A549 (cell line): ENCODE measurements around the gene PLAC1. TPM values are rescaled to one million over a fixed set of nuclear protein-coding genes. Genes with fewer than 3 reads are reported as not detected.
A peak's percentile ranks its signal among the peaks of the same experiment; 100 is the strongest.

Experiments used
- ATAC-seq, 2 experiments: fragments of 200-7000 bp in 1 of 2; fragments of >200 bp in 1 of 2; cut with Nextera tagmentation in 1 of 2; cut with Tn5 transposase in 1 of 2; 3 replicates each; pipeline versions ENCODE4 v1.8.0 to v1.9.1; 2018 to 2020; ENCODE audit warnings: mild to moderate bottlenecking in 1 of 2, moderate library complexity in 1 of 2
- CTCF ChIA-PET: fragments of 300-600 bp; sonication (Branson Sonifier 250); formaldehyde crosslinking; extraction: SDS; loops from one replicate; lab custom pipeline; 2021; ENCODE audit warnings: antibody characterized with exemption, inconsistent platforms; lab: Yijun Ruan, JAX
- POLR2A ChIA-PET: fragments of 350-600 bp; formaldehyde crosslinking; extraction: SDS; loops from one replicate; lab custom pipeline; 2021; ENCODE audit warnings: antibody characterized with exemption, inconsistent platforms; lab: Yijun Ruan, JAX
- DNase-seq, 2 experiments: peaks; one replicate each; pipeline versions ENCODE4 v3.0.0 to v3.0.0-alpha.2; 2011 to 2016; ENCODE audit warnings: low read depth in 1 of 2, low spot score in 1 of 2
- FAIRE-seq: peaks from 2 replicates; lab custom pipeline; 2011; peaks lifted over from hg19 to GRCh38; lab: Jason Lieb, UNC
- H3K27ac ChIP-seq, 2 experiments: fragments of >200 bp; sonication (Bioruptor Twin); formaldehyde crosslinking; 3 replicates each; pipeline ENCODE4 v1.5.1; 2016 to 2017
- H3K4me1 ChIP-seq: fragments of >200 bp; sonication (Bioruptor Twin); formaldehyde crosslinking; 3 replicates; pipeline ENCODE4 v1.6.1; 2016
- H3K4me2 ChIP-seq: fragments of >200 bp; sonication (Bioruptor Twin); formaldehyde crosslinking; 3 replicates; pipeline ENCODE4 v1.6.1; 2016
- H3K4me3 ChIP-seq: fragments of >200 bp; sonication (Bioruptor Twin); formaldehyde crosslinking; 3 replicates; pipeline ENCODE4 v1.5.1; 2016
- H3K9me3 ChIP-seq: fragments of >200 bp; sonication (Bioruptor Twin); formaldehyde crosslinking; 3 replicates; pipeline ENCODE4 v1.6.1; 2016
- CEBPB ChIP-seq, 2 experiments: fragments of >200 bp in 1 of 2; sonication (Bioruptor Twin) in 1 of 2; formaldehyde crosslinking in 1 of 2; IDR thresholded peaks; 2 replicates each; pipeline ENCODE4 v1.6.1; 2012 to 2016
- CHD2 ChIP-seq: fragments of 150-350 bp; IDR thresholded peaks from 2 replicates; pipeline ENCODE4 v1.6.1; 2014; ENCODE audit warnings: low read length; ENCODE audit not compliant: partially characterized antibody
- CHD4 ChIP-seq: fragments of 200-600 bp; sonication (generic); IDR thresholded peaks from 2 replicates; pipeline ENCODE4 v1.6.1; 2016; ENCODE audit warnings: antibody characterized with exemption, mild to moderate bottlenecking, borderline replicate concordance
- EHMT2 ChIP-seq: fragments of 200-600 bp; sonication (generic); IDR thresholded peaks from 2 replicates; pipeline ENCODE4 v1.6.1; 2016; ENCODE audit warnings: antibody characterized with exemption, low read depth, mild to moderate bottlenecking, moderate library complexity
- ESRRA ChIP-seq: fragments of 150-350 bp; IDR thresholded peaks from 2 replicates; pipeline ENCODE4 v1.6.1; 2014; ENCODE audit warnings: mild to moderate bottlenecking, low read length, borderline replicate concordance
- GATA3 ChIP-seq: IDR thresholded peaks from 2 replicates; pipeline ENCODE4 v1.6.1; 2012; ENCODE audit warnings: borderline replicate concordance
- HDAC2 ChIP-seq: fragments of 200-600 bp; sonication (generic); IDR thresholded peaks from 2 replicates; pipeline ENCODE4 v1.6.1; 2016
- HOXA7 ChIP-seq: fragments of 250-450 bp; sonication (Bioruptor Pico); IDR thresholded peaks from 2 replicates; pipeline ENCODE4 v1.5.0; 2020; ENCODE audit warnings: mild to moderate bottlenecking, moderate library complexity
- MAFK ChIP-seq: fragments of 450-650 bp; IDR thresholded peaks from 2 replicates; pipeline ENCODE4 v1.6.1; 2014; ENCODE audit not compliant: partially characterized antibody
- MYC ChIP-seq: IDR thresholded peaks from 2 replicates; pipeline ENCODE4 v1.6.1; 2012; ENCODE audit warnings: mild to moderate bottlenecking, inconsistent platforms, low read length, improper control_type of control experiment, borderline replicate concordance
- RAD21 ChIP-seq, 2 experiments: fragments of >200 bp in 1 of 2; sonication (Bioruptor Twin) in 1 of 2; formaldehyde crosslinking in 1 of 2; IDR thresholded peaks in 1 of 2; conservative IDR thresholded peaks in 1 of 2; 2 replicates in 1 of 2; 3 replicates in 1 of 2; pipeline ENCODE4 v1.6.1; 2012 to 2018; ENCODE audit warnings: inconsistent platforms in 1 of 2
- RFX5 ChIP-seq: fragments of 450-650 bp; IDR thresholded peaks from 2 replicates; pipeline ENCODE4 v1.7.1; 2014; ENCODE audit warnings: antibody characterized with exemption, mild to moderate bottlenecking, moderate library complexity
- RNF2 ChIP-seq: fragments of 200-600 bp; sonication (generic); IDR thresholded peaks from 2 replicates; pipeline ENCODE4 v1.6.1; 2016; ENCODE audit warnings: low read depth, mild to moderate bottlenecking, antibody characterized with exemption, moderate library complexity, borderline replicate concordance
- SREBF2 ChIP-seq: fragments of 450-650 bp; IDR thresholded peaks from 2 replicates; pipeline ENCODE4 v1.6.1; 2014; ENCODE audit warnings: mild to moderate bottlenecking, moderate library complexity
- ZSCAN20 ChIP-seq: fragments of 250-450 bp; sonication (Bioruptor Pico); IDR thresholded peaks from 2 replicates; pipeline ENCODE4 v1.8.0; 2022; ENCODE audit warnings: mild to moderate bottlenecking, moderate library complexity
- WGBS: methylation state at CpG from one replicate; pipeline ENCODE4 v1.1.6; 2017; ENCODE audit errors: missing lambda C conversion rate; 5-methylcytosine and 5-hydroxymethylcytosine counted together
- polyA plus RNA-seq, 4 experiments: library from polyadenylated mRNA; depleted of rRNA in 3 of 4; stranded (reverse); fragments of >200 nt; fragmentation: RNase III in 1 of 4; extraction: RNeasy Plus Mini Kit Qiagen cat#74134 plus additional on column Dnase treatment in 1 of 4; gene quantifications; 2 replicates in 3 of 4; 3 replicates in 1 of 4; pipeline ENCODE4 v1.2.3, GENCODE V29; 2011 to 2017
- TF ChIP-seq, protein P1 (sequence below): IDR thresholded peaks from 2 replicates; pipeline ENCODE4 v1.6.1; 2012; ENCODE audit warnings: low read depth, borderline replicate concordance
- TF ChIP-seq, protein P2 (sequence below): fragments of 450-650 bp; IDR thresholded peaks from 2 replicates; pipeline ENCODE4 v1.6.1; 2014; ENCODE audit warnings: antibody characterized with exemption
- TF ChIP-seq, protein P3 (sequence below): fragments of >200 bp; sonication (Bioruptor Twin); formaldehyde crosslinking; IDR thresholded peaks from 3 replicates; pipeline ENCODE4 v1.5.1; 2016

PLAC1 gene
- polyA plus RNA-seq, 2 of the 4 experiments (the other 2 are of a cell fraction) = 0.79 to 2.6 TPM

- DNase-seq = no peak
- Histone ChIP-seq H3K27ac (no peak overlapping the region), H3K4me1 (no peaks in the 10 kb centered on the region)
- 87% methylated on average over 4 of the region's 4 CpGs for WGBS
- no peak for TF ChIP-seq GATA3
- TF ChIP-seq SREBF2 = no peak
- TF ChIP-seq CHD2 = no peak
- TF ChIP-seq, protein P1, sequence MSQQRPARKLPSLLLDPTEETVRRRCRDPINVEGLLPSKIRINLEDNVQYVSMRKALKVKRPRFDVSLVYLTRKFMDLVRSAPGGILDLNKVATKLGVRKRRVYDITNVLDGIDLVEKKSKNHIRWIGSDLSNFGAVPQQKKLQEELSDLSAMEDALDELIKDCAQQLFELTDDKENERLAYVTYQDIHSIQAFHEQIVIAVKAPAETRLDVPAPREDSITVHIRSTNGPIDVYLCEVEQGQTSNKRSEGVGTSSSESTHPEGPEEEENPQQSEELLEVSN = no peak
- TF ChIP-seq CHD4 = no peak
- no peak for TF ChIP-seq RAD21 (conservative IDR thresholded peaks at IDR 0.05 in 1 of 2, IDR thresholded peaks at IDR 0.05 in 1 of 2)
- no peak for TF ChIP-seq ZSCAN20 (CRISPR knock-in tag)
- no peak for TF ChIP-seq HOXA7 (CRISPR knock-in tag)
- TF ChIP-seq, protein P2, sequence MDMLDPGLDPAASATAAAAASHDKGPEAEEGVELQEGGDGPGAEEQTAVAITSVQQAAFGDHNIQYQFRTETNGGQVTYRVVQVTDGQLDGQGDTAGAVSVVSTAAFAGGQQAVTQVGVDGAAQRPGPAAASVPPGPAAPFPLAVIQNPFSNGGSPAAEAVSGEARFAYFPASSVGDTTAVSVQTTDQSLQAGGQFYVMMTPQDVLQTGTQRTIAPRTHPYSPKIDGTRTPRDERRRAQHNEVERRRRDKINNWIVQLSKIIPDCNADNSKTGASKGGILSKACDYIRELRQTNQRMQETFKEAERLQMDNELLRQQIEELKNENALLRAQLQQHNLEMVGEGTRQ = no peak
- TF ChIP-seq, all 56 proteins: peak for 0
- Histone ChIP-seq H3K9me3 (no peaks in the 10 kb centered on the region), H3K4me3 (no peak overlapping the region), H3K4me2 (no peak overlapping the region)
- POLR2A ChIA-PET = no interaction called here
- ATAC-seq = no peak
- FAIRE-seq = no peak
- CTCF ChIA-PET = interaction anchor here (1.0 to 2.1 kb wide), 3 partner anchors 9 to 125 kb away, joined by 3 to 5 read pairs (median 3); no protein-coding TSS in a partner anchor
Measured at GRCh38 chrX:134646691-134647090, 11.6 kb downstream of the PLAC1 start.

DNA sequence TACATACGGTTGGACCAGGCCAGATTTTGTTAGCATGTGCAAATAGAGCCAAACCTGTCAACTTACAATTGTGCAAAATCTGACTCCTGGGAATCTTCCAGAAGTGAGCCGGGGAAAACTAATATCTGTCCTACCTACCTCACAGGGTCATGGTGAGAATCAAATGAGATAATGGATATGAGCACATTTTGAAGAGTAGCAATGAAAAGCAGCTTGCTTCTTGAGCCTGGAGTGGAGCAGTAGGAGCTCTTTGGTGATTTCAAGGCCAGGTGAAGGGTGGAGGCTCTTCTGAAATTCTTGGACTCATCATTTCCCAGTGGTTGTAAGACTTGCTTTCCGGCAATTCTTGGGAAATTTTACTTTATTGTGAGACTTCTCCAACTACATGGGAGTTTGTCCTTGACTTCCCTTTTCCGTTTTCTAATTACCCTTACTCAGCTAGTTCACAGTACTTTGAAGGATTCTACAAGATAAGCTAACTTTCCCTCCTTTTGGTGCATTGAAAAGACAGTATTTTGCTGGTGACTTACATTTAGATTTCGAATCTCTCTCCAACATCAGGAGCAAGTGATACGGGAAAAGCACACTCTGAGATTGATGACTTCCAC, 12.2 kb downstream of the PLAC1 start:
- peak; percentile 94 for FAIRE-seq
- CTCF ChIA-PET = interaction anchor here (2.1 kb wide), 1 partner anchor 24 kb away, joined by 5 read pairs; no protein-coding TSS in a partner anchor
- no peak overlapping the region for H3K27ac ChIP-seq
- no peak for TF ChIP-seq CEBPB (IDR thresholded peaks at IDR 0.05)
- no peak for TF ChIP-seq HDAC2
- TF ChIP-seq GATA3 = no peak
- no peak for TF ChIP-seq MAFK
- TF ChIP-seq, protein P3, sequence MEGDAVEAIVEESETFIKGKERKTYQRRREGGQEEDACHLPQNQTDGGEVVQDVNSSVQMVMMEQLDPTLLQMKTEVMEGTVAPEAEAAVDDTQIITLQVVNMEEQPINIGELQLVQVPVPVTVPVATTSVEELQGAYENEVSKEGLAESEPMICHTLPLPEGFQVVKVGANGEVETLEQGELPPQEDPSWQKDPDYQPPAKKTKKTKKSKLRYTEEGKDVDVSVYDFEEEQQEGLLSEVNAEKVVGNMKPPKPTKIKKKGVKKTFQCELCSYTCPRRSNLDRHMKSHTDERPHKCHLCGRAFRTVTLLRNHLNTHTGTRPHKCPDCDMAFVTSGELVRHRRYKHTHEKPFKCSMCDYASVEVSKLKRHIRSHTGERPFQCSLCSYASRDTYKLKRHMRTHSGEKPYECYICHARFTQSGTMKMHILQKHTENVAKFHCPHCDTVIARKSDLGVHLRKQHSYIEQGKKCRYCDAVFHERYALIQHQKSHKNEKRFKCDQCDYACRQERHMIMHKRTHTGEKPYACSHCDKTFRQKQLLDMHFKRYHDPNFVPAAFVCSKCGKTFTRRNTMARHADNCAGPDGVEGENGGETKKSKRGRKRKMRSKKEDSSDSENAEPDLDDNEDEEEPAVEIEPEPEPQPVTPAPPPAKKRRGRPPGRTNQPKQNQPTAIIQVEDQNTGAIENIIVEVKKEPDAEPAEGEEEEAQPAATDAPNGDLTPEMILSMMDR = no peak
- TF ChIP-seq EHMT2 = no peak
- TF ChIP-seq MYC = no peak
- TF ChIP-seq, all 56 proteins: peak for 0
- no peak for DNase-seq
- no peak overlapping the region for H3K4me3 ChIP-seq
- ATAC-seq = no peak
- WGBS = 81% methylated on average over 6 of the region's 6 CpGs
- H3K4me2 ChIP-seq = no peak overlapping the region
- no peaks in the 10 kb centered on the region for H3K4me1 ChIP-seq
- H3K9me3 ChIP-seq = no peaks in the 10 kb centered on the region
- POLR2A ChIA-PET = no interaction called here

DNA sequence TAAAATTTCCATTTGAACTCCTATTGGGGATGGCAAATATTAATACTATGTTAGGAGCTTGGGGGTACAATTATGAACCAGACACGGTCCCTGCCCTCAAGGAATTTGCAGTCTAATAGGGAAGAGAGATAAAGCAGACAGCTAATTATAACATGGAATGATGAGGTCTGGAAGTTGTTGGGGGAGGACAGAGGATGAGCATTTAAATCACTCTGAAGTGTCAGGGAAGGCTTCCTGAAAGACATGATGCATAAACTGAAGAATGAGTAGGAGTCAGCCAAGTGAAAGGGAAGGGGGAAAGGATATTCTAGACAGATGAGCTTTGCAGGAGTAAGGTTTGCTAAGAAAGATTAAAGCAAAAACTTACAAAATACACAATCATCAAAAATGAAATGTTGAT, 15.9 kb downstream of the PLAC1 start:
- Histone ChIP-seq H3K4me1 (peaks cover 3% of the 10 kb centered on the region; the same call in 1 of the 3 replicates), H3K4me2 (no peak overlapping the region), H3K27ac (peak overlapping the region in 1 of 2 experiments; percentile 40; a peak in 1 of 6 replicates), H3K4me3 (no peak overlapping the region), H3K9me3 (no peaks in the 10 kb centered on the region)
- FAIRE-seq (peak; percentile 23), DNase-seq (no peak), ATAC-seq (no peak)
- POLR2A ChIA-PET = no interaction called here
- 65% methylated on average over 1 of the region's 1 CpG for WGBS
- TF ChIP-seq CHD2 = no peak
- no peak for TF ChIP-seq RFX5
- no peak for TF ChIP-seq RNF2
- TF ChIP-seq ESRRA = no peak
- TF ChIP-seq, protein P2 = no peak
- TF ChIP-seq, protein P3 = no peak
- CTCF ChIA-PET = interaction anchor here (1.0 to 1.3 kb wide), 2 partner anchors 10 to 111 kb away, joined by 4 to 5 read pairs; no protein-coding TSS in a partner anchor
